IPS-18a (cell line): ENCODE results near the gene POLN.

Experiments used
- H3K27ac ChIP-seq: one replicate; pipeline ENCODE4 v1.5.1; 2013; ENCODE audit warnings: low read length
- H3K27me3 ChIP-seq: one replicate; pipeline ENCODE4 v1.6.1; 2013; ENCODE audit warnings: mild to moderate bottlenecking, low read length; ENCODE audit not compliant: control insufficient read depth, insufficient read depth
- H3K36me3 ChIP-seq: one replicate; pipeline ENCODE4 v1.6.1; 2013; ENCODE audit warnings: low read depth, low read length; ENCODE audit not compliant: control insufficient read depth
- H3K4me1 ChIP-seq: one replicate; pipeline ENCODE4 v1.6.1; 2013; ENCODE audit warnings: low read depth, low read length; ENCODE audit not compliant: control insufficient read depth
- H3K4me3 ChIP-seq: one replicate; pipeline ENCODE4 v1.5.1; 2013; ENCODE audit warnings: low read length
- H3K9ac ChIP-seq: one replicate; pipeline ENCODE4 v1.6.1; 2013; ENCODE audit warnings: mild to moderate bottlenecking, low read length, moderate library complexity
- H3K9me3 ChIP-seq: one replicate; pipeline ENCODE4 v1.6.1; 2013; ENCODE audit warnings: low read depth, low read length; ENCODE audit not compliant: control insufficient read depth

Gene POLN

GRCh38 chr4:2266181-2266580 lies 24.3 kb upstream of the POLN start:
- Histone ChIP-seq H3K4me3 (no peak overlapping the region), H3K36me3 (no peaks in the 10 kb centered on the region), H3K9ac (no peak overlapping the region), H3K27me3 (no peaks in the 10 kb centered on the region), H3K27ac (no peak overlapping the region), H3K9me3 (no peaks in the 10 kb centered on the region), H3K4me1 (peaks cover 12% of the 10 kb centered on the region)

GRCh38 chr4:2265113-2266110 lies 23.5 kb upstream of the POLN start:
- Histone ChIP-seq H3K4me3 (no peak overlapping the region), H3K9ac (no peak overlapping the region), H3K27ac (no peak overlapping the region), H3K4me1 (peaks cover 12% of the 10 kb centered on the region), H3K36me3 (no peaks in the 10 kb centered on the region), H3K9me3 (no peaks in the 10 kb centered on the region), H3K27me3 (no peaks in the 10 kb centered on the region)

GRCh38 chr4:2264481-2265041 lies 22.6 kb upstream of the POLN start:
- no peaks in the 10 kb centered on the region for H3K27me3 ChIP-seq
- peaks cover 12% of the 10 kb centered on the region for H3K4me1 ChIP-seq
- H3K9ac ChIP-seq, result no peak overlapping the region
- H3K27ac ChIP-seq, result no peak overlapping the region
- H3K4me3 ChIP-seq, result no peak overlapping the region
- no peaks in the 10 kb centered on the region for H3K36me3 ChIP-seq
- no peaks in the 10 kb centered on the region for H3K9me3 ChIP-seq

- no peaks in the 10 kb centered on the region for H3K36me3 ChIP-seq
- no peak overlapping the region for H3K4me3 ChIP-seq
- H3K4me1 ChIP-seq, result peaks cover 7% of the 10 kb centered on the region
- H3K27me3 ChIP-seq, result no peaks in the 10 kb centered on the region
- H3K9ac ChIP-seq, result no peak overlapping the region
- H3K9me3 ChIP-seq, result no peaks in the 10 kb centered on the region
- no peak overlapping the region for H3K27ac ChIP-seq
These were observed 22.0 kb upstream of the POLN start for GRCh38 chr4:2263926-2264321.

- Histone ChIP-seq H3K27ac (no peak overlapping the region), H3K4me3 (peak overlapping the region; percentile 52), H3K9me3 (no peaks in the 10 kb centered on the region), H3K4me1 (peaks cover 7% of the 10 kb centered on the region), H3K9ac (no peak overlapping the region), H3K36me3 (no peaks in the 10 kb centered on the region), H3K27me3 (no peaks in the 10 kb centered on the region)
These were observed 21.0 kb upstream of the POLN start for GRCh38 chr4:2262944-2263250.

GRCh38 chr4:2262145-2262943 lies 20.4 kb upstream of the POLN start:
- Histone ChIP-seq H3K9ac (no peak overlapping the region), H3K4me1 (peaks cover 7% of the 10 kb centered on the region), H3K27me3 (no peaks in the 10 kb centered on the region), H3K27ac (no peak overlapping the region), H3K36me3 (no peaks in the 10 kb centered on the region), H3K4me3 (peak overlapping the region; percentile 52), H3K9me3 (no peaks in the 10 kb centered on the region)

- Histone ChIP-seq H3K27me3 (no peaks in the 10 kb centered on the region), H3K27ac (no peak within 1 kb of the TSS), H3K9ac (peak within 1 kb of the TSS; percentile 17), H3K36me3 (no peaks in the 10 kb centered on the region), H3K4me3 (peak within 1 kb of the TSS; percentile 65), H3K4me1 (peaks cover 7% of the 10 kb centered on the region), H3K9me3 (no peaks in the 10 kb centered on the region)
These were observed 19.9 kb upstream of the POLN start, which contains the start of gene MXD4 for GRCh38 chr4:2261853-2262144. TSS of gene MXD4 (minus strand) at chr4:2262109. CDS start at chr4:2261980, 129 bp downstream.

GRCh38 chr4:2261110-2261852 lies 19.4 kb upstream of the POLN start:
- Histone ChIP-seq H3K9me3 (no peaks in the 10 kb centered on the region), H3K9ac (peak overlapping the region; percentile 17), H3K27ac (no peak overlapping the region), H3K36me3 (no peaks in the 10 kb centered on the region), H3K27me3 (no peaks in the 10 kb centered on the region), H3K4me3 (peak overlapping the region; percentile 65), H3K4me1 (peaks cover 7% of the 10 kb centered on the region)

- no peak overlapping the region for H3K27ac ChIP-seq
- peak overlapping the region; percentile 65 for H3K4me3 ChIP-seq
- H3K36me3 ChIP-seq, result no peaks in the 10 kb centered on the region
- H3K27me3 ChIP-seq, result no peaks in the 10 kb centered on the region
- H3K4me1 ChIP-seq, result peaks cover 7% of the 10 kb centered on the region
- no peaks in the 10 kb centered on the region for H3K9me3 ChIP-seq
- peak overlapping the region; percentile 17 for H3K9ac ChIP-seq
These were observed 18.6 kb upstream of the POLN start for GRCh38 chr4:2260344-2261109.

- Histone ChIP-seq H3K27me3 (no peaks in the 10 kb centered on the region), H3K9me3 (no peaks in the 10 kb centered on the region), H3K36me3 (no peaks in the 10 kb centered on the region), H3K9ac (no peak overlapping the region), H3K27ac (no peak overlapping the region), H3K4me3 (no peak overlapping the region), H3K4me1 (peaks cover 7% of the 10 kb centered on the region)
These were observed 17.8 kb upstream of the POLN start for GRCh38 chr4:2259541-2260343.
